ENCODE measurements around the gene PPP3R1.

PPP3R1 gene

GRCh38 chr2:68230241-68231060 is 21.9 kb downstream of the PPP3R1 start:
- DNase-seq (ENCODE audit: low spot score), result no peak

- DNase-seq (ENCODE audit: low spot score), result no peak
Measured at GRCh38 chr2:68226794-68227193, 25.5 kb downstream of the PPP3R1 start.

GRCh38 chr2:68225119-68225632 is 27.2 kb downstream of the PPP3R1 start:
- no peak for DNase-seq (ENCODE audit: low spot score)

- DNase-seq (ENCODE audit: low spot score), result no peak
Measured at GRCh38 chr2:68223419-68223818, 28.9 kb downstream of the PPP3R1 start.

GRCh38 chr2:68222287-68222686 is 30.0 kb downstream of the PPP3R1 start:
- no peak for DNase-seq (ENCODE audit: low spot score)

GRCh38 chr2:68218343-68218901 is 33.9 kb downstream of the PPP3R1 start:
- DNase-seq (ENCODE audit: low spot score), result no peak

- no peak for DNase-seq (ENCODE audit: low spot score)
Measured at GRCh38 chr2:68217729-68218128, 34.6 kb downstream of the PPP3R1 start.

GRCh38 chr2:68216454-68217310 is 35.6 kb downstream of the PPP3R1 start:
- DNase-seq (ENCODE audit: low spot score), result no peak

GRCh38 chr2:68214381-68214780 is 38.0 kb downstream of the PPP3R1 start:
- DNase-seq (ENCODE audit: low spot score), result no peak

GRCh38 chr2:68206793-68207192 is 45.5 kb downstream of the PPP3R1 start:
- no peak for DNase-seq (ENCODE audit: low spot score)

- DNase-seq (ENCODE audit: low spot score), result peak; percentile 50
Measured at GRCh38 chr2:68203587-68203986, 48.7 kb downstream of the PPP3R1 start.

- no peak for DNase-seq (ENCODE audit: low spot score)
Measured at GRCh38 chr2:68200157-68200787, 52.1 kb downstream of the PPP3R1 start.

GRCh38 chr2:68196120-68196716 is 56.1 kb downstream of the PPP3R1 start:
- DNase-seq (ENCODE audit: low spot score), result peak; percentile 30

- DNase-seq (ENCODE audit: low spot score), result no peak
Measured at GRCh38 chr2:68195096-68195495, 57.2 kb downstream of the PPP3R1 start.

GRCh38 chr2:68193787-68194372 is 58.5 kb downstream of the PPP3R1 start:
- DNase-seq (ENCODE audit: low spot score), result no peak

- DNase-seq (ENCODE audit: low spot score), result no peak
Measured at GRCh38 chr2:68193144-68193543, 59.2 kb downstream of the PPP3R1 start.

- DNase-seq (ENCODE audit: low spot score), result no peak
Measured at GRCh38 chr2:68190991-68191731, 61.2 kb downstream of the PPP3R1 start.

GRCh38 chr2:68189991-68190784 is 62.1 kb downstream of the PPP3R1 start:
- no peak for DNase-seq (ENCODE audit: low spot score)

GRCh38 chr2:68188831-68189230 is 63.5 kb downstream of the PPP3R1 start:
- no peak for DNase-seq (ENCODE audit: low spot score)

- no peak for DNase-seq (ENCODE audit: low spot score)
Measured at GRCh38 chr2:68187329-68187728, 65.0 kb downstream of the PPP3R1 start.
